ENCODE measurements around the gene TBX1. TPM values are rescaled to one million over a fixed set of nuclear protein-coding genes. Genes with fewer than 3 reads are reported as not detected.

The TBX1 gene
- total RNA-seq, 1 experiment from 2014 or later, result 5.3 TPM

DNA sequence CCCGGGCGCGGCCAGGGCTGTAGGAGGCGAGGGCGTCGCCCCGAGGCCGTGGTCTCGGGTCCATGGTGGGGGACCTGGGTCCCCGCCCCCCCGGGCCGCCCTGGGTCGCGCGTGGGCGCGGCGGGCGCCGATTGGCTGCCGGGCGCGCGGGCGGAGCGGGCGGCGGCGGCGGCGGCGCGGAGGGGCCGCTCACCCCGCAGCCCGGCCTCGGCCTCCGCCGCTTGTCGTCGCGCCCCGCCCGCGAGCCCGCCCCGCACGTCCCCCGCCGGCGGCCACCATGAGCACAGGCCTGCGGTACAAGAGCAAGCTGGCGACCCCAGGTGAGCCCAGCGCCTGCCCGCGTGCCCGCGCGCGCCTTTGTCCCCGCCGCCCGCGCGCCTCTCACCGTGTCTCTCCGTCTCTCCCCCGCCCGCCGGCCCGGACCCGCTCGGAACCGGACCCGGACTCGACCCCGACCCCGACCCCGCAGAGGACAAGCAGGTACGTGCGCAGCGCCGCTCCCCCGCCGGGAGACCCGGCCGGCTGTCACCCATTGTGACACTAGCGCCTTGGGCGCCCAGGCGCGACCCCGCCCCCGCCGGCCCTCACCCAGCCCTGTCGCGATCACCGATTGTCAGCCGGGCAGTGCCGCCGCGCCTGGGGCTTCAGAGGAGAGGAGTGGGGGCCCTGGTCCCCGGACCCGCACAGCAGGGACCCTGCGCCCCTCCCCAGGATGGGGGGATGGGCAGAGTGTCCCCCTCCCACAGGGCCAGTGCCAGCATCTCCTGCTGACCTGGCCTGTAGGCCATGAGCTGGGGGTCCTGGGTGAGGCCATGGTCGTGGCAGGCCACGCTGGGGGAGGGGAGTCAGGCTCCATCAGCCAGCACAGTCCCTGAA lies 46.0 kb upstream of the TBX1 start, which contains the start of gene SEPTIN5:
Gene SEPTIN5 (plus strand): TSS at position 192 of the 876 bp plus-strand sequence. CDS start 86 bp downstream, at position 278.
- peak within 1 kb of the TSS; percentile 54 for H3K4me3 ChIP-seq (ENCODE audit: low read depth, low read length)
- H3K27me3 Mint-ChIP-seq (ENCODE audit: insufficient read depth, unreplicated experiment), result peaks cover 6% of the 10 kb centered on the region
- no peaks in the 10 kb centered on the region for H3K27me3 ChIP-seq (replicated peaks; ENCODE audit: control insufficient read depth, insufficient read depth, low read length)
- no peak for DNase-seq
- no peaks in the 10 kb centered on the region for H3K36me3 ChIP-seq (ENCODE audit: control insufficient read depth, insufficient read depth, low read length)
- ChIA-PET POLR2A (no interaction called here), CTCF (interaction anchor here (1.6 kb wide), 1 partner anchor 17 kb away, joined by 3 read pairs; no protein-coding TSS in a partner anchor)
- no peaks in the 10 kb centered on the region for H3K4me1 Mint-ChIP-seq (ENCODE audit: low read depth, unreplicated experiment)
- peak within 1 kb of the TSS; percentile 68 for H3K4me3 Mint-ChIP-seq (ENCODE audit: unreplicated experiment)
- BruUV-seq (replicated peaks), result no TSS peak
- H3K9me3 Mint-ChIP-seq (ENCODE audit: unreplicated experiment), result no peaks in the 10 kb centered on the region
- H3K9me3 ChIP-seq, result no peaks in the 10 kb centered on the region
- peaks cover 7% of the 10 kb centered on the region; the same call in 1 of the 2 replicates for H3K4me1 ChIP-seq
- intact Hi-C loops (cut with micrococcal nuclease; ENCODE audit: unreplicated experiment), result loop anchor here (5.0 to 10.0 kb wide), 2 partner anchors 32 to 80 kb away; no protein-coding TSS in a partner anchor
- H3K27ac Mint-ChIP-seq (ENCODE audit: unreplicated experiment), result no peak within 1 kb of the TSS
- no peaks in the 10 kb centered on the region for H3K36me3 Mint-ChIP-seq (ENCODE audit: insufficient read depth, unreplicated experiment)
- no peak for TF ChIP-seq CTCF (IDR thresholded peaks at IDR 0.05; ENCODE audit: insufficient read depth in 1 of 2, low read depth in 1 of 2, low read length in 1 of 2, severe bottlenecking in 1 of 2, unreplicated experiment in 1 of 2)

GRCh38 chr22:19715188-19715930 lies 45.2 kb upstream of the TBX1 start:
- Mint-ChIP-seq H3K4me3 (ENCODE audit: unreplicated experiment) (peak overlapping the region; percentile 68), H3K36me3 (ENCODE audit: insufficient read depth, unreplicated experiment) (no peaks in the 10 kb centered on the region), H3K9me3 (ENCODE audit: unreplicated experiment) (no peaks in the 10 kb centered on the region), H3K27me3 (ENCODE audit: insufficient read depth, unreplicated experiment) (peaks cover 6% of the 10 kb centered on the region), H3K4me1 (ENCODE audit: low read depth, unreplicated experiment) (no peaks in the 10 kb centered on the region), H3K27ac (ENCODE audit: unreplicated experiment) (no peak overlapping the region)
- Histone ChIP-seq H3K4me3 (ENCODE audit: low read depth, low read length) (peak overlapping the region; percentile 54), H3K27me3 (replicated peaks; ENCODE audit: control insufficient read depth, insufficient read depth, low read length) (no peaks in the 10 kb centered on the region), H3K36me3 (ENCODE audit: control insufficient read depth, insufficient read depth, low read length) (no peaks in the 10 kb centered on the region), H3K4me1 (peaks cover 7% of the 10 kb centered on the region; the same call in 1 of the 2 replicates), H3K9me3 (no peaks in the 10 kb centered on the region)
- BruUV-seq (replicated peaks), result no TSS peak
- intact Hi-C loops (cut with micrococcal nuclease; ENCODE audit: unreplicated experiment), result loop anchor here (5.0 to 10.0 kb wide), 2 partner anchors 33 to 81 kb away; no protein-coding TSS in a partner anchor
- TF ChIP-seq CTCF (IDR thresholded peaks at IDR 0.05; ENCODE audit: insufficient read depth in 1 of 2, low read depth in 1 of 2, low read length in 1 of 2, severe bottlenecking in 1 of 2, unreplicated experiment in 1 of 2), result no peak
- ChIA-PET CTCF (interaction anchor here (1.3 to 1.6 kb wide), 2 partner anchors 10 to 16 kb away, joined by 3 read pairs; no protein-coding TSS in a partner anchor), POLR2A (no interaction called here)
- no peak for DNase-seq

Data from Caco-2 (cell line).